ENCODE results near the gene MCCD1.
A peak's percentile ranks its signal among the peaks of the same experiment; 100 is the strongest.
"Not testable (repeated sequence)": the region's sequence is repeated elsewhere in the genome, so short reads cannot be mapped to it uniquely, and the experiment has no call there.

Gene MCCD1, protein sequence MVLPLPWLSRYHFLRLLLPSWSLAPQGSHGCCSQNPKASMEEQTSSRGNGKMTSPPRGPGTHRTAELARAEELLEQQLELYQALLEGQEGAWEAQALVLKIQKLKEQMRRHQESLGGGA

GRCh38 chr6:31528821-31529328, at the start of gene MCCD1:
Gene MCCD1, plus strand, starts transcription at chr6:31528962. Its CDS starts 53 bp downstream, at chr6:31529015.
- DNase-seq (ENCODE audit: low read depth), result no peak

- no peak for DNase-seq (ENCODE audit: low read depth)
Measured at GRCh38 chr6:31479151-31479932, 49.4 kb upstream of the MCCD1 start.

DNA sequence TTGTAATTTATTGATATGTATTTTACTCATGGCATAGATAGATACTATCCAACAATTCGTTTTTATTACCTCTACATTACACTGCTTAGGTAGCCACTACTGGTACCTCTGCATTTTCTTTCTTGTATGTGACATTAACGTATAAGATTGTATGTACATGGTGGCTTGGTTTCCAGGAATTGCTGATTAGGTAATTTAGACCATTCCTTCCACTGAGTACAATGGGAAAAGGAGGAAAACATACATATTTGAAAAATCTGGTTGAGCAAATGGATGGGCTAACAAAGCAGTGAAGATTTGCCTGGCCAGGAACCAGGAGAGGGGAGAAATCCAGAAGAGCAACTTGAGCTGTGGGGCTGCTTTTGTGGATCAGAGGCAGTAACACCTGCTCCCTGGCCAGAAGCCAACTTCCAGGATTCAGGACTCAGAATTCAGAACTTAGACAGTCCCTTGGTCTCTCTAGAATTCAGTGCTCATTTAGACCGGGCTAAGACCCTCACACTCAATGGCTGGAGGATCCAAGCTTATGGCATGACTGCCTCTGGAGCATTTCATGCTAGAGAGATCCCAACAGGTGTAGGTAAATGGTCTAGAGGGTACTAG, 48.7 kb upstream of the MCCD1 start:
- no peak for DNase-seq (ENCODE audit: low read depth)

DNA sequence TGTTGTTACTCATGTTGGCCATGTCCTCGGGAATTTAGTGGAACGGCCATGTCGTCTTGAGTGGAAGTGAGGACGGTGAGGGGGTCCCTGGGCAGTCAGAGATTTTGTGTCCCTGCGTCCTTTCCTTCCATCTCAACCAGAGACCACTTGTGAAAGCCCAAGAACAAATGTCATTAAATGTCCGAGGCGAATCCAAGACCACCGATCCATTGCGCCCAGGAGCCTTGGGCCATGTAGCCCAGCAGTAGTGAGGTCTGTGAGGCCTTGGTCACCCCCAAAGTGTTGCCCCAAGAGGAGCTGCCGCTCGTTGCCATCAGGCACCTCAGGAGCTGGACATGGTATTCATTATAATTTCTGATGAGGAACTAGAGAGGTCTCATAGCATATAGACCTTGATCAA, 48.2 kb upstream of the MCCD1 start:
- DNase-seq (ENCODE audit: low read depth), result no peak

- no peak for DNase-seq (ENCODE audit: low read depth)
Measured at GRCh38 chr6:31483392-31483791, 45.4 kb upstream of the MCCD1 start.

- DNase-seq (ENCODE audit: low read depth), result no peak
Measured at GRCh38 chr6:31485055-31485454, 43.7 kb upstream of the MCCD1 start.

GRCh38 chr6:31486065-31486837, 42.5 kb upstream of the MCCD1 start:
- DNase-seq (ENCODE audit: low read depth), result not testable (repeated sequence)

GRCh38 chr6:31487674-31488073, 41.1 kb upstream of the MCCD1 start:
- DNase-seq (ENCODE audit: low read depth), result not testable (repeated sequence)

DNA sequence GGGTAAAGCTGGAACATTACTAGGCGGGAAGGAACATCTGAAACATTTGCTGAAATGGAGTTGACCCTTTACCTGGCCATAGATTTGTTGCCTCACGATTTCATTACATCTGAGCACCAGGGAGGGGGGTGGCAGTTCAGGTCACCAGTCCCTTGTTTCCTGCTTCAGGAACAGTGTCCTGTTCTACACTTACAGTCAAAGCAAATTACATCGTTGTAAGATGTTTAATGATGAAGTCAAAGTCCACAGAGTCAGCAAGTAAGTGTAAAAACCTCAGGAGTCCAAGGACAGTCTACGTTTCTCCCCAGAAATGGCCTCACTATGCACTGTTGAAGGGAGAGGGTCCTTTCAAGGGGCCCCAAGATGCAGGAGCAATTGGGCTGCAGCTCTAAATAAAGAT, 39.7 kb upstream of the MCCD1 start:
- DNase-seq (ENCODE audit: low read depth), result no peak

GRCh38 chr6:31490115-31490873, 38.5 kb upstream of the MCCD1 start:
- no peak for DNase-seq (ENCODE audit: low read depth)

DNA sequence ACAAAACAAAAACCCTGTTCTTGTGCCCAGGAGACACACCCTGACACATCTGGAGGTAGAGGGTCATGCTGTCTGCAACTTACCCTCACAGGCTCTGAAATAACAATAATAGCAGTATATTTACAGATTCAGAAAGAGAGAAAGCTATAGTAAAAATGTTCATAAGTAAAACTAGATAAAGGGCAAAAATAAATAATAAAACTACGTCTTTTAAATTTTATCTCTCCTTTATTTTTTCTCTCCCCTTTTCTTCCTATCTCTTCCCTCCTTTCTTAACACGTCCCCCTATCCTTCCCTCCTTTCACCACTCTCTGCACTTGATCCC, 35.2 kb upstream of the MCCD1 start:
- not testable (repeated sequence) for DNase-seq (ENCODE audit: low read depth)

DNA sequence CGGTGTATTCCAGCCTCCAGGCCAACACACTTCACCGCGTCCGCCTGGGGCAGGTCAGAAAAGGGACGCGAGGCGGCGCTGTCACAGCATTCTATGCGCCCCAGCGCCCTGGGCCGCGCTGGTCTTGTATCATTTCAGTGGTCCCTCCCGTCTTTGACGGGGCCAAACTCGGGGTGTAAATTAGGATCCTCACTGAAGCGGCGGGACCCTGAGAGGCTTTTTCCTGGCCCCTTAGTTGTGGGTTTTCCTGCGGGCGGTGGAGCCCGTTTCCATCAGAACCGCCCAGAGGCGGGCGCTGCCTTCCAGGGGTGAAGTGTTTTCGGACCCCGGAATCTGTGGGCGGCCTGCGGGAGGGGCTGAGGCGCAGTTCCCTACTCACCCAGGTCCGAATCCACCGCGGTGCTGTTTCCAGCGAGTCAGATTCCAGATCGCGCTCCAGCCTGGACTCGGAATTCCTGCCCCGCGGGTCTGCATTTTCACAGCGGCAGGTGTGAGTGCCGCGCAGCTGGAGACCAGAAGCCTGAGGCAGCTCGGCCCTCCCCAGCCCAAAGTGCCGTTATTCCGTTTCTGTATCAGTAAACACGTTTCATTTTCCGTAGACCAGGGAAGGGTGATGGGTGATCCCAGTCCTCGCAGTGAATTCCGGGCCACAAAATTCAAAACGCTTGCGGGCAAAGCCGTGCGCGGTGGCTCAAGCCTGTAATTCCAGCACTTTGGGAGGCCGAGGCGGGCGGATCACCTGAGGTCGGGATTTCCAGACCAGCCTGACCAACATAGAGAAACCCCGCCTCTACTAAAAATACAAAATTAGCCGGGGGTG, 34.7 kb upstream of the MCCD1 start:
- DNase-seq (ENCODE audit: low read depth), result peak; percentile 58

- no peak for DNase-seq (ENCODE audit: low read depth)
Measured at GRCh38 chr6:31495580-31495979, 33.2 kb upstream of the MCCD1 start.

DNA sequence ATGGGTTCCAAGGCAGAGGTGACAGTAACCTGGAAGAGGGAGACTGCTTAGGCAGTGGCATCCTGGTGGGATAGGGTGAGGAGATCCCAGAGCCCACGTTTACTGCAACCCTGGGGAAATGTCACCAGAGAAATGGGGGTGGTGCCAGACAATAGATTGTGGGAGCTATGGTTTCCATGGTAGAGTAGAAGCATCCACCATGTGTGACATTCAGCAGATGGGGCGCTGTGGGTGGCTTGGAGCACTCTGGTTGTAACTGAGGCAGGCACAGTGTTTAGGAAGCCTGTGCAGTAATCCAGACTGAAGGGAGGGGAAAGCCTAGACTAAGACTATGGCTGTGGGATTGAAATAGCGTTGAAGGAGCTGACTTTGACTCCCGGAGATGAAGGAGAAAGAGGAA, 31.9 kb upstream of the MCCD1 start:
- not testable (repeated sequence) for DNase-seq (ENCODE audit: low read depth)

DNA sequence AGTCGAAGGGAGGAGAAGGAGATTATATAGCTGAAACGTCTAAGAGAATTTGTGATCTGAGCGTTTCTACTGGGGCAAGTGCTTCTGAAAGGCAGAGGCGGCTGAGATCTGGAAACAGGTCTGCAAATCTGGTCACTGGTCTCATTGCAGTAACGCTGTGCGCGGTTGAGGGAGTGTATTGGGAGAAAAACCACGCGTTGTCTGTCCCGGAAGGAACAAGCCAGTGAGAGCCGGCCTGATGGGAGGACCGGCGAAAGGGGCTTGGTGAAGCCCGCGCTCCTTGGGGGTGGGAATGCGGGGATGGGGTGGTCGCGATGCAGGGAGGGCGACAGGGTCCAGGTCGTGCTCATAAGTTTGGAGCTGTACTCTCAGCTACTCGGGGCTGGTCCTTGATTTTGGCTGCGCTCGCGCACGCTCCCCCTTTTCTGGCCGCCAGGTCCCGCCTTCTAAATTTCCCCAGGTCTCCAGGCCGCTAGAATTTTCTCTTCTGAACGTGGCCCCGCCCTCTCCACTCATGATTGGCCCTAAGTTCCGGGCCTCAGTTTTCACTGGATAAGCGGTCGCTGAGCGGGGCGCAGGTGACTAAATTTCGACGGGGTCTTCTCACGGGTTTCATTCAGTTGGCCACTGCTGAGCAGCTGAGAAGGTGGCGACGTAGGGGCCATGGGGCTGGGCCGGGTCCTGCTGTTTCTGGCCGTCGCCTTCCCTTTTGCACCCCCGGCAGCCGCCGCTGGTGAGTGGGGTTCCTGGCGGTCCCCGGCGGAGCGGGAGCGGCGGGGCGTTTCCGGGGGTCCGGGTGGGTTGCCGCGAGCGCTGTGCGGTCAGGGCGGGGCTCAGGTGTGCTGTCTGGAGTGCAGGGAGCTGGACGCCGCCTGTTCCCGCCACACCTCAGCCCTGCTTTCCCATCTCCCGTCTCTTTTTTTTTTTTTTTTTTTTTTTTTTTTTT, 31.0 kb upstream of the MCCD1 start, which contains the start of gene MICB:
MICB (plus strand) TSS at position 615 of the 946 bp plus-strand sequence; CDS start at position 664, 49 bp downstream.
- peak; percentile 76 for DNase-seq (ENCODE audit: low read depth)

- no peak for DNase-seq (ENCODE audit: low read depth)
Measured at GRCh38 chr6:31498748-31499147, 30.0 kb upstream of the MCCD1 start.

- not testable (repeated sequence) for DNase-seq (ENCODE audit: low read depth)
Measured at GRCh38 chr6:31499648-31500047, 29.1 kb upstream of the MCCD1 start.

DNA sequence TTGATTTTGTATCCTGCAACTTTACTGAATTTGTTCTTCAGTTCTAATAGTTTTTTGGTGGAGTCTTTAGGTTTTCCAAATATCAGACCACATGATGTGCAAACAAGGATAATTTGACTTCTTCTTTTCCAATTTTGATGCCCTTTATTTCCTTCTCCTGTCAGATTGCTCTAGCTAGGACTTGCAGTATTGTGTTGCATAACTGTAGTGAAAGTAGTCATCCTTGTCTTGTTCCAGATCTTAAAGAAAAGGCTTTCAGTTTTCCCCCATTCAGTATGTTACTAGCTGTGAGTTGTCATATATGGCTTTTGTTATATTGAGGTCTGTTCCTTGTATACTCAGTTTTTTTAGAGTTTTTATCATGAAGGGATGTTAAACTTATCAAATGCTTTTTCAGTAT, 26.2 kb upstream of the MCCD1 start:
- no peak for DNase-seq (ENCODE audit: low read depth)

GRCh38 chr6:31509036-31509435, 19.7 kb upstream of the MCCD1 start:
- not testable (repeated sequence) for DNase-seq (ENCODE audit: low read depth)

DNA sequence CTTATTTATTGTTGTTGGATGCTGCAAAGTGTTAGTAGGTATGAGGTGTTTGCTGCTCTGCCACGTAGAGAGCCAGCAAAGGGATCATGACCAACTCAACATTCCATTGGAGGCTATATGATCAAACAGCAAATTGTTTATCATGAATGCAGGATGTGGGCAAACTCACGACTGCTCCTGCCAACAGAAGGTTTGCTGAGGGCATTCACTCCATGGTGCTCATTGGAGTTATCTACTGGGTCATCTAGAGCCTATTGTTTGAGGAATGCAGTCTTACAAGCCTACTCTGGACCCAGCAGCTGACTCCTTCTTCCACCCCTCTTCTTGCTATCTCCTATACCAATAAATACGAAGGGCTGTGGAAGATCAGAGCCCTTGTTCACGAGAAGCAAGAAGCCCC, 18.8 kb upstream of the MCCD1 start:
- no peak for DNase-seq (ENCODE audit: low read depth)
